ENCODE data around the gene ZNF655. TPM values are rescaled to one million over a fixed set of nuclear protein-coding genes. Genes with fewer than 3 reads are reported as not detected.

Gene ZNF655
- total and polyA plus RNA-seq, 2 experiments from 2014 or later: 39.4 to 76.3 TPM

DNA sequence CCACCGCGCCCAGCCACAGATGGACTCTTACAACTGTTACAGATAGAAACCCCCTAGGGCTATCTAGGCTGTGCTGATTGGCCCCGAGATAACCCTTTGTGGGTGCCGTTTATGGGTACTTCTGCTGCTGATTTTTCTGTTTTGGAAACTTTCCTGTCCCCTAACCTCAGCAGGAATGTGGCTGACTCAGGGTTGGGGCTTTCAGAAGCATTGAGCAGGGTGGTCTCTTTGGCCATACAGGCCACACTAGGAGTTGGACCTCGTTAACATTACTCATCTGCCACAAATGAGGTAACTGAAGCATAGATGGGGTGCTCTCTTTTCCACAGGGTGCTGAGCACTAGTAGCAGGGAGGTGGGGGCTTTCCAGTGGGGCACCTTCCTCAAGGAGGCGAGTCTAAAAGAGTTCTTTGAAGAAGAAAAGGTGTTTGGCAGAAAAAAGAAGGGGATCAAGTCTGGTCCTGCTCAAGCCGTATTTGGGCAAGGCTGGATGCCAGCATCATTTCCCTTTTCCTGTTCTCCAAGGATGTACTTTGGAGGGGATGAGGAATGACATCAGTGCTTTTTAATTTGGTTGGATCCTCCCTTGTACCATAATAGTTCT, 64.8 kb downstream of the ZNF655 start:
- H4K20me1 ChIP-seq (ENCODE audit: insufficient read depth, poor library complexity, severe bottlenecking): no peaks in the 10 kb centered on the region
- no peak overlapping the region for H2AFZ ChIP-seq
- no peak overlapping the region for H3K4me2 ChIP-seq
- no peak for TF ChIP-seq EZH2 (IDR thresholded peaks at IDR 0.05; ENCODE audit: borderline replicate concordance)
- TF ChIP-seq CTCF (IDR thresholded peaks at IDR 0.05; ENCODE audit: poor library complexity): no peak
- TF ChIP-seq EZH2phosphoT487 (IDR thresholded peaks at IDR 0.05; ENCODE audit: low read depth, severe bottlenecking, unreplicated experiment): no peak
- H3K9me2 ChIP-seq (replicated peaks; ENCODE audit: insufficient read depth): no peaks in the 10 kb centered on the region
- no peaks in the 10 kb centered on the region for H3K9me3 ChIP-seq (ENCODE audit: low read depth)
- H3K4me1 ChIP-seq (ENCODE audit: insufficient read depth): peaks cover 2% of the 10 kb centered on the region
- no peaks in the 10 kb centered on the region for H3K27me3 ChIP-seq
- WGBS (ENCODE audit: low lambda C conversion rate, missing lambda C conversion rate): 84% methylated on average over 7 of the region's 7 CpGs
- H3K36me3 ChIP-seq (replicated peaks; ENCODE audit: insufficient read depth, low read depth): no peaks in the 10 kb centered on the region
- DNase-seq (ENCODE audit: low spot score): no peak
- H3K27ac ChIP-seq: no peak overlapping the region
- H3K79me2 ChIP-seq: peaks cover 16% of the 10 kb centered on the region
- H3K4me3 ChIP-seq: no peak overlapping the region

GRCh38 chr7:99623702-99624447, 65.4 kb downstream of the ZNF655 start:
- Histone ChIP-seq H3K9me3 (ENCODE audit: low read depth) (no peaks in the 10 kb centered on the region), H4K20me1 (ENCODE audit: insufficient read depth, poor library complexity, severe bottlenecking) (no peaks in the 10 kb centered on the region), H3K9me2 (replicated peaks; ENCODE audit: insufficient read depth) (no peaks in the 10 kb centered on the region), H3K27ac (no peak overlapping the region), H3K4me2 (no peak overlapping the region), H3K36me3 (replicated peaks; ENCODE audit: insufficient read depth, low read depth) (no peaks in the 10 kb centered on the region), H3K27me3 (no peaks in the 10 kb centered on the region), H3K4me3 (no peak overlapping the region), H3K4me1 (ENCODE audit: insufficient read depth) (no peaks in the 10 kb centered on the region), H2AFZ (no peak overlapping the region), H3K79me2 (peaks cover 12% of the 10 kb centered on the region)
- peak; percentile 38 for DNase-seq (ENCODE audit: low spot score)
- TF ChIP-seq EZH2 (IDR thresholded peaks at IDR 0.05; ENCODE audit: borderline replicate concordance): no peak
- TF ChIP-seq CTCF (IDR thresholded peaks at IDR 0.05; ENCODE audit: poor library complexity): no peak
- no peak for TF ChIP-seq EZH2phosphoT487 (IDR thresholded peaks at IDR 0.05; ENCODE audit: low read depth, severe bottlenecking, unreplicated experiment)
- WGBS (ENCODE audit: low lambda C conversion rate, missing lambda C conversion rate): 93% methylated on average over 9 of the region's 9 CpGs

DNA sequence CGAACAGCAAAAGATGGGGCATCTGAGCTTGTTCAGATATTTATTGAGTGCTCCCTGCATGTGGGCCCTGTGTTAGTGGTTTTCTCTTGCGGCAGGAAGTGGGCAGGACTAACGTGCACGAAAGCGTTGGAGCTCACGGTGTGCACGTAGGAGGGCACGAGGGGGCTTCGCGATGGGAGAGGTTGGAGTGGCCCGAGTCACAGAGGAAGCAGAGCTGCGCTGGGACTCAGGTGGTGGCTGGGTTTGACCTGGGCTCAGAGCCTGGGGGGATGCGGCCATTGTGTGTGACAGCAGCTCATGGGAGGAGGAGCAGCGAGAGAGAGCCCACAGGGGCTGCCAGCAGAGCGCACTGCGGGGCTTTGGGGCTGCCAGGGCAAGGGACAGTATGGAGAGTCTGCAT, 66.0 kb downstream of the ZNF655 start:
- no peak overlapping the region for H3K4me2 ChIP-seq
- 96% methylated on average over 16 of the region's 16 CpGs for WGBS (ENCODE audit: low lambda C conversion rate, missing lambda C conversion rate)

More for the DNA sequence above, 66.0 kb downstream of the ZNF655 start:
- no peak for TF ChIP-seq EZH2phosphoT487 (IDR thresholded peaks at IDR 0.05; ENCODE audit: low read depth, severe bottlenecking, unreplicated experiment)
- no peak for TF ChIP-seq CTCF (IDR thresholded peaks at IDR 0.05; ENCODE audit: poor library complexity)
- Histone ChIP-seq H3K9me2 (replicated peaks; ENCODE audit: insufficient read depth) (no peaks in the 10 kb centered on the region), H2AFZ (no peak overlapping the region), H3K4me3 (no peak overlapping the region), H3K27me3 (no peaks in the 10 kb centered on the region), H3K79me2 (peaks cover 7% of the 10 kb centered on the region), H3K4me1 (ENCODE audit: insufficient read depth) (no peaks in the 10 kb centered on the region), H4K20me1 (ENCODE audit: insufficient read depth, poor library complexity, severe bottlenecking) (no peaks in the 10 kb centered on the region), H3K27ac (no peak overlapping the region), H3K36me3 (replicated peaks; ENCODE audit: insufficient read depth, low read depth) (no peaks in the 10 kb centered on the region), H3K9me3 (ENCODE audit: low read depth) (no peaks in the 10 kb centered on the region)
- no peak for DNase-seq (ENCODE audit: low spot score)

Data from hepatocyte (in vitro differentiated cells).